ENCODE measurements around the gene ATP6V1B1. TPM values are rescaled to one million over a fixed set of nuclear protein-coding genes. Genes with fewer than 3 reads are reported as not detected.

The ATP6V1B1 gene
- total and polyA plus RNA-seq, 9 of the 15 experiments (the other 6 are each of a cell fraction or from before 2014, with no cell fraction given): not detected

DNA sequence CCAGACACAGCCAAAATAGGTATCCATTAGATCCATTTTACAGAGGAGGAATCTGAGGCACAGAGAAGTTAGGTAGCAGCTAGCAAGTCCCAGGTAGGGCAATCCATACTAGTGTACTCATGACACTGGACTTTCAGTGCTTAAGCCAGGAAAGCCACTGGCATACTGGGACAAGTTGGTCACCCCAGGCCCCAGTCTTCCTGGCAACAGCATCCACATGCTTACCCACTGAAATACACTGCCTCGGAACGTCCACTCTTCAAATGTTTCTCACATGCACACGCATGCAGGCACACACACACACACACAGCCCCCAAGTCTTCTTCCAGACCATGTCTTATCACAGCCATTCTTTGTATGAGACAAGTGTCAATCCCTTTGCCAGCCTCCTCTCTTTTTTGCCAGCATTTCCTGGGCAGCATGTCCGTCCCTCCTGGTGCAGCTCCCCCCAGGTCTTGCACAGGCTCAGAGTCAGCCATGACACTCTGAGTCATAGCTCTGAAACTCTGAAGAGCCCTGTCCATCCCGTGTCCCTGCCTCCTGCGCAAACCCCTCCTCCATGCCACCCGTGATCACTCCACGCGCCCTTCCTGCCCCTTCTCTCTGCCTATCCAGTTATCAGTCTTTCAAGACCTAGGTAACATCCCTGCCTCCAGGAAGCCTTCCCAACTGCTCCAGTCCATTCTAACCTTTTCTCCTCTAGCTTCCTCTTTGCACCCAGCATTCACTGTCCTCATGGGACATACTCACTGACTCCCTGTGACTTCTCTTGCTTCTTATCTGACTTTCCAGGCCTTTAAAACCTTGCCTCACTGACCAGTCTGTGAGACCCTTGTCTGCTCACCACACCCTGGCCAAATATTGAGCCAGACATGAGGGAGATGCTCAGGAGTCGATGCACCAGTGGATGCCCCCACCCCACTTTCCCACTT lies 69.8 kb downstream of the ATP6V1B1 start (continued):
- TF ChIP-seq, protein P1, sequence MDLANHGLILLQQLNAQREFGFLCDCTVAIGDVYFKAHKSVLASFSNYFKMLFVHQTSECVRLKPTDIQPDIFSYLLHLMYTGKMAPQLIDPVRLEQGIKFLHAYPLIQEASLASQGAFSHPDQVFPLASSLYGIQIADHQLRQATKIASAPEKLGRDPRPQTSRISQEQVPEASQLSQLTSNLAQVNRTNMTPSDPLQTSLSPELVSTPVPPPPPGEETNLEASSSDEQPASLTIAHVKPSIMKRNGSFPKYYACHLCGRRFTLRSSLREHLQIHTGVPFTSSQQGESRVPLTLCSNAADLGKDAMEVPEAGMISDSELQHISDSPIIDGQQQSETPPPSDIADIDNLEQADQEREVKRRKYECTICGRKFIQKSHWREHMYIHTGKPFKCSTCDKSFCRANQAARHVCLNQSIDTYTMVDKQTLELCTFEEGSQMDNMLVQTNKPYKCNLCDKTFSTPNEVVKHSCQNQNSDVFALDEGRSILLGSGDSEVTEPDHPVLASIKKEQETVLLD (IDR thresholded peaks at IDR 0.05): no peak
- no peak for TF ChIP-seq ZNF551 (CRISPR knock-in tag; IDR thresholded peaks at IDR 0.05)
- 0 out of 4 replicates have a peak, but pooled peaks of 1 of the 2 experiments have one; percentile 34 for TF ChIP-seq KDM1A (IDR thresholded peaks at IDR 0.05)
- TF ChIP-seq, protein P2, sequence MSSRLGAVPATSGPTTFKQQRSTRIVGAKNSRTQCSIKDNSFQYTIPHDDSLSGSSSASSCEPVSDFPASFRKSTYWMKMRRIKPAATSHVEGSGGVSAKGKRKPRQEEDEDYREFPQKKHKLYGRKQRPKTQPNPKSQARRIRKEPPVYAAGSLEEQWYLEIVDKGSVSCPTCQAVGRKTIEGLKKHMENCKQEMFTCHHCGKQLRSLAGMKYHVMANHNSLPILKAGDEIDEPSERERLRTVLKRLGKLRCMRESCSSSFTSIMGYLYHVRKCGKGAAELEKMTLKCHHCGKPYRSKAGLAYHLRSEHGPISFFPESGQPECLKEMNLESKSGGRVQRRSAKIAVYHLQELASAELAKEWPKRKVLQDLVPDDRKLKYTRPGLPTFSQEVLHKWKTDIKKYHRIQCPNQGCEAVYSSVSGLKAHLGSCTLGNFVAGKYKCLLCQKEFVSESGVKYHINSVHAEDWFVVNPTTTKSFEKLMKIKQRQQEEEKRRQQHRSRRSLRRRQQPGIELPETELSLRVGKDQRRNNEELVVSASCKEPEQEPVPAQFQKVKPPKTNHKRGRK (tag; IDR thresholded peaks at IDR 0.05): no peak
- TF ChIP-seq ETV1 (tag; conservative IDR thresholded peaks at IDR 0.05; ENCODE audit: low read depth): no peak
- no peak for TF ChIP-seq GATA2 (CRISPR knock-in tag; IDR thresholded peaks at IDR 0.05)
- TF ChIP-seq ZNF165 (CRISPR knock-in tag; IDR thresholded peaks at IDR 0.05; ENCODE audit: borderline replicate concordance): no peak
- TF ChIP-seq ZNF444 (CRISPR knock-in tag; IDR thresholded peaks at IDR 0.05): no peak
- no peak for TF ChIP-seq ETS1 (conservative IDR thresholded peaks at IDR 0.05; ENCODE audit: control insufficient read depth, low read depth, low read length)
- TF ChIP-seq PHF20 (IDR thresholded peaks at IDR 0.05; ENCODE audit: partially characterized antibody): peak; percentile 41
- TF ChIP-seq CHCHD3 (CRISPR knock-in tag; IDR thresholded peaks at IDR 0.05): no peak
- no peak for TF ChIP-seq GATAD2B (IDR thresholded peaks at IDR 0.05; ENCODE audit: borderline replicate concordance)
- TF ChIP-seq ELF2 (CRISPR knock-in tag; IDR thresholded peaks at IDR 0.05): no peak
- TF ChIP-seq NCOA2 (IDR thresholded peaks at IDR 0.05; ENCODE audit: partially characterized antibody in 2 of 2): no peak
- TF ChIP-seq, protein P3, sequence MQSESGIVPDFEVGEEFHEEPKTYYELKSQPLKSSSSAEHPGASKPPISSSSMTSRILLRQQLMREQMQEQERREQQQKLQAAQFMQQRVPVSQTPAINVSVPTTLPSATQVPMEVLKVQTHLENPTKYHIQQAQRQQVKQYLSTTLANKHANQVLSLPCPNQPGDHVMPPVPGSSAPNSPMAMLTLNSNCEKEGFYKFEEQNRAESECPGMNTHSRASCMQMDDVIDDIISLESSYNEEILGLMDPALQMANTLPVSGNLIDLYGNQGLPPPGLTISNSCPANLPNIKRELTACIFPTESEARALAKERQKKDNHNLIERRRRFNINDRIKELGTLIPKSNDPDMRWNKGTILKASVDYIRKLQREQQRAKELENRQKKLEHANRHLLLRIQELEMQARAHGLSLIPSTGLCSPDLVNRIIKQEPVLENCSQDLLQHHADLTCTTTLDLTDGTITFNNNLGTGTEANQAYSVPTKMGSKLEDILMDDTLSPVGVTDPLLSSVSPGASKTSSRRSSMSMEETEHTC (IDR thresholded peaks at IDR 0.05): no peak
- no peak for TF ChIP-seq MCM7 (IDR thresholded peaks at IDR 0.05)
- no peak for TF ChIP-seq SMARCC2 (IDR thresholded peaks at IDR 0.05; ENCODE audit: low read depth)
- TF ChIP-seq, protein P4, sequence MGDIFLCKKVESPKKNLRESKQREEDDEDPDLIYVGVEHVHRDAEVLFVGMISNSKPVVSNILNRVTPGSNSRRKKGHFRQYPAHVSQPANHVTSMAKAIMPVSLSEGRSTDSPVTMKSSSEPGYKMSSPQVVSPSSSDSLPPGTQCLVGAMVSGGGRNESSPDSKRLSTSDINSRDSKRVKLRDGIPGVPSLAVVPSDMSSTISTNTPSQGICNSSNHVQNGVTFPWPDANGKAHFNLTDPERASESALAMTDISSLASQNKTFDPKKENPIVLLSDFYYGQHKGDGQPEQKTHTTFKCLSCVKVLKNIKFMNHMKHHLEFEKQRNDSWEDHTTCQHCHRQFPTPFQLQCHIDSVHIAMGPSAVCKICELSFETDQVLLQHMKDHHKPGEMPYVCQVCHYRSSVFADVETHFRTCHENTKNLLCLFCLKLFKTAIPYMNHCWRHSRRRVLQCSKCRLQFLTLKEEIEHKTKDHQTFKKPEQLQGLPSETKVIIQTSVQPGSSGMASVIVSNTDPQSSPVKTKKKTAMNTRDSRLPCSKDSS (IDR thresholded peaks at IDR 0.05; ENCODE audit: low read depth, partially characterized antibody): no peak
- no peak for TF ChIP-seq TAF1 (IDR thresholded peaks at IDR 0.05; ENCODE audit: control insufficient read depth, extremely low read depth, insufficient read depth, low read length, severe bottlenecking)
